GM10266 (cell line): Measurements from ENCODE around the gene ADCY3.

Experiments
- DNase-seq: peaks from one replicate; pipeline ENCODE4 v3.0.0; 2012; ENCODE audit errors: extremely low spot score
- CTCF ChIP-seq: IDR thresholded peaks from 2 replicates; pipeline ENCODE4 v1.5.1; 2012; ENCODE audit warnings: mild to moderate bottlenecking, low read depth; ENCODE audit not compliant: control insufficient read depth, insufficient read depth; ENCODE audit errors: missing control alignments

The ADCY3 gene

GRCh38 chr2:24920098-24920808 is at the start of gene ADCY3:
Gene ADCY3, minus strand, starts transcription at chr2:24920237. Its CDS starts 1,250 bp downstream, at chr2:24918987.
- TF ChIP-seq CTCF = no peak
- DNase-seq = peak; percentile 91

- no peak for DNase-seq
- no peak for TF ChIP-seq CTCF
Measured at GRCh38 chr2:24969784-24970183, 49.7 kb upstream of the ADCY3 start.

GRCh38 chr2:24961903-24962302 is 41.9 kb upstream of the ADCY3 start:
- no peak for TF ChIP-seq CTCF
- no peak for DNase-seq

DNA sequence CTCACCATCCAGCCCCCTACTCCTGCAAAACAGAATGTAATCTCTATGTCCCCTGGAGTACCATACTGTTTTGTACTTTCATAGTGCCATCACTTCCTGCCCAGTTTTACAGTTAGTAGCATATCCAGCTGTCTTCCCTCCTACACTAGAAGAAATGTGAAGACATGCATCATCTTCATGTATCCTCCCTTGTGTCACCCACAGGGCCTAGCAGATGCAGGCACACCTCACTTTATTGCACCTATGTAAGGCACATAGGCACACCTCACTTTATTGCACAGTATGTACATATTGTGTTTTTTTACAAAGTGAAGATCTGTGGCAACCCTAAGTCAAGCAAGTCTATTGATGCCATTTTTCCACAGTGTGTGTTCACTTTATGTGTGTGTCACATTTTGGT is 39.7 kb upstream of the ADCY3 start:
- DNase-seq = no peak
- TF ChIP-seq CTCF = no peak

- no peak for DNase-seq
- no peak for TF ChIP-seq CTCF
Measured at GRCh38 chr2:24958411-24958935, 38.4 kb upstream of the ADCY3 start.

GRCh38 chr2:24957976-24958375 is 37.9 kb upstream of the ADCY3 start:
- TF ChIP-seq CTCF = no peak

DNA sequence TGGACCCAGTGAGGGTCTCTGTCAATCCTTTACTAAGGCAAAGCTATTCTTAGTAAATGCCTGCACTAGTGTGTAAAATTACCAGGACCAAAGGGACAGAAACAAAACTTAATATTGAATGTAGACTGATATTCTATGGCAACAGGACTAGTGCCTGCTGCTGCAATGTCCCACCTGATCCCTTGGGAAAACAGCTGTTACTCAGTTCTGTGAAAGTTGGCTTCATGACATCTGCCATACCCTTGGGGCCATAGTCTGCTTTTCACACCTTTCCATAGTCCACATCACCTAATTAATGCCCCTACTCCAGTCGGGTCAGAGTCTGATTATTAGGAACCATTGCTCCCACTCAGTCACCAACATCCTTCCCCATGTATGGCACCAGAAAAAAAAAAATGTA is 37.2 kb upstream of the ADCY3 start:
- TF ChIP-seq CTCF = no peak

More at GRCh38 chr2:24957976-24958375, 37.9 kb upstream of the ADCY3 start:
- no peak for DNase-seq

More for the DNA sequence above, 37.2 kb upstream of the ADCY3 start:
- DNase-seq = no peak
